ENCODE results near the gene URM1.
A peak's percentile ranks its signal among the peaks of the same experiment; 100 is the strongest.

Gene URM1

DNA sequence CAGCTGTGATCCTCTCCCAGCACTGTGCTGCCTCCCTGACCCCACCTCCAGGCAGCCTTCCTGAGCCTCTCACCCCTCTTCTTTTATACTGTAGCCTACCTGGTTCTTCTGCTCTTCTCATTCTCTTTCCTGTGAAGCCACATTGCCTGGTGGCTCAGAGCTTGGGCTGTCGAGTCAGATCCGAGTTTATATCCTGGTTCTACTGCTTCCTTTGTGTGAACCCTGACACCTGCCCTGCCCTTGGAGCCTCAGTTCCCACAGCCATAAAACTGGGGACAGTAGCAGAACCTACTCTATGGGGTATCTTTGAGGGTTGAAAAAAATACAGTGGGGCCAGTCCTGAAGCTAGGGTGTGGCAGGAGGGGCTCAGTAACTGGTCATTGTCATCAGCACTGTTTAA lies 22.0 kb upstream of the URM1 start:
- no peak for DNase-seq (ENCODE audit: low spot score)
- FAIRE-seq: no peak

DNA sequence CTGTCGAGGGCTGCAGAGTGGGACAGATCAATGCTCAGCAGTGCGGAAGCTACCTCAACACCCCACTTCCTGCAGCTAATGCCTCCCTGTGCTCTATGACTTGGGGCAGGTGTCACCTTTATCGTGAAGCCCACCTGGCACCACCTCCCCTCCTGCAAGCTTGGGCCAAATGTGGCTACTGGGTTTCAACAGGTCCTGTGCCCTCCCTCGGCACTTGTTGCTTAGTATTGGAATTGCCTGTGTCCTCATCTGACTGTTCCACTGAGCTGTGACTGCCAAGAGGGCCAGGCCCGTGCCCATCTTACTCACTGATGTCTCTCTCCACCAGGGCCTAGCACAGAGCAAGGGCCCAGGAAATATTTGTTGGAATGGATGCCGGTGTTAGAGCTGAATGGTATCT lies 21.4 kb upstream of the URM1 start:
- DNase-seq (ENCODE audit: low spot score) (no peak), FAIRE-seq (no peak)

DNA sequence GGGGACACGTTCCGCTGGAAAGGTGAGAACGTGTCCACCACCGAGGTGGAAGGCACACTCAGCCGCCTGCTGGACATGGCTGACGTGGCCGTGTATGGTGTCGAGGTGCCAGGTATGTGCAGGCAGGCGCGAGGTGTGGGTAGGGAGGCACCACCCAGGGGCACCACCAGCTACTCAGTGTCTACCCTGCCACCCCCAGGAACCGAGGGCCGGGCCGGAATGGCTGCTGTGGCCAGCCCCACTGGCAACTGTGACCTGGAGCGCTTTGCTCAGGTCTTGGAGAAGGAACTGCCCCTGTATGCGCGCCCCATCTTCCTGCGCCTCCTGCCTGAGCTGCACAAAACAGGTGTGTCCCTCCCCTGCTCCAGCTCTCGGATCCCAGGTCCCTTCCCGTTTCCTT lies 15.7 kb upstream of the URM1 start:
- no peak for DNase-seq (ENCODE audit: low spot score)
- no peak for FAIRE-seq

DNA sequence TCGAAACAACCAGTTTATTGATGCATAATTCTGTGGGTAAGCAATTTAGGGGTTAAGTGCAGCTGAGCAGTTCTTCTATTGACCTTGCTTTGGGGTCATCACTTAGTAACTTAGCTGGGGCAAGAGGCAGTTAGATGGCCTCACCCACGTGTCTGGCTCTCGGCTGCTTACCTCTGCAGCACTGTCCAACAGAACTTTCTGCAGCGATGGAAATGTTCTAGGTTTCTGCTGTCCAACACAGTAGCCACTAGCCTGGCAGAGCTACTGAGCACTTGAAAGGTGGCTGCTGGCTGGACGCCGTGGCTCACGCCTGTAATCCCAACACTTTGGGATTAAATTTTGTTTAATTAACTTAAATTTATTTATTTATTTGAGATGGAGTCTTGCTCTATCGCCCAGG lies 13.1 kb upstream of the URM1 start:
- DNase-seq (ENCODE audit: low spot score) (no peak), FAIRE-seq (no peak)

DNA sequence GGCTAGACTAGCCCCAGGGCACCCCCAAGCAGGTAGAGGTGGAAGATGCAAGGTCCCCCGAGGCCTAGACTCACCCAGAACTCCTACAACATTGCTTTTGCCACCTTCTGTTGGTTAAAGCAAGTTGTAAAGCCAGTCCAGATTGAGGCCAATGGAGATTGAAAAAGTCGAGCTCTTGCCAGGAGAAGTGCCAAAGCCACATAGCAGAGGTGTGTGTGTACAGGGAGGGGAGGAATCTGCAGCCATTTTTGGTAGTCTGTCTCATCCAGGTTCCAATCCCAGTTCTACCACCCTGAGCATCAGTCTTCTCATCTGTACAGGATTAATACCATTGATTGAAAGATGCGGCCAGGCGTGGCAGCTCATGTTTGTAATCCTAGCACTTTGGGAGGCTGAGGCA lies 12.3 kb upstream of the URM1 start:
- FAIRE-seq: no peak
- no peak for DNase-seq (ENCODE audit: low spot score)

DNA sequence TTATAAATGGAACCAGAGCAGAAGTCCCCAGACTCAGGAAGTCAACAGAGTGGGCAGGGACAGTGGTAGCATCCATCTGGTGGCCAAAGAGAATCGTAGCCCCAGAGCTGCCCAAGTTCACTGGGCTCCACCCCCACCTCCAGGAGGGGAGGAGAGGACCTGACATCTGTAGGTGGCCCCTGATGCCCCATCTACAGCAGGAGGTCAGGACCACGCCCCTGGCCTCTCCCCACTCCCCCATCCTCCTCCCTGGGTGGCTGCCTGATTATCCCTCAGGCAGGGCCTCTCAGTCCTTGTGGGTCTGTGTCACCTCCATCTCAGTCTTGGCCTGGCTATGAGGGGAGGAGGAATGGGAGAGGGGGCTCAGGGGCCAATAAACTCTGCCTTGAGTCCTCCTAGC lies 10.3 kb upstream of the URM1 start:
- no peak for FAIRE-seq
- DNase-seq (ENCODE audit: low spot score): no peak

DNA sequence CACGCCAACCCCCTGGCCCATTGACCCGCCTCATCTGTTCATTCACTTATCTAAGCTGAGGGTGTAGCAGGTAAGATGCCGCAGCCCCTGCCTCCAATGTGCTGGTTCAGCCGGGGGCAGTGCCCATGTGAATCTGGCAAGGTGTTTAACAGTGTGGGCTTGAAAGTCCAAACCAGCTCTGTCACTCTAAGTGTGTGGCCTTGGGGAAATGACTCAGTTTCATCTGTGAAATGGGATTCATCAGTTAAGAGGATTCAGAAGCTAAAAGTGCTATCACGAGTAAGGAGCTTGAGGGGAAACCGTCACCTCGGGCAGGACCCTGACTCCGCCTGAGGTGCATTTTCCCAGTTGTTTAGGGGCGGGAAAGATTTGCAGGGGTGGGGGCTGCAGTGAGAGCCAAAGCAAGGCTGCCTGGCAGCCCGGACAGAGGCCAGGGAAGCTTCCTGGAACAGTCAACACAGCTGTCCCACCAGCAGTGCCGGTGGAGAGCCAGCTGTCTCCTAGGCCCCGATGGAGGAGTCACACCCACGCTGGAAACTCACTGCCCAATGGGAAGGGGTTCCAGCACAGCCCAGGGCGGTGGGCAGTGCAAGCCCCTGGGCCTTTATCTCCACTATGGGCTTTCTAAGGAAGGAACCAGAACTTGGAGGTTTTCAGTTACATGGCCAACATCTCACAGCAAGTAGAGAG lies 9.7 kb upstream of the URM1 start:
- FAIRE-seq (no peak), DNase-seq (ENCODE audit: low spot score) (no peak)

DNA sequence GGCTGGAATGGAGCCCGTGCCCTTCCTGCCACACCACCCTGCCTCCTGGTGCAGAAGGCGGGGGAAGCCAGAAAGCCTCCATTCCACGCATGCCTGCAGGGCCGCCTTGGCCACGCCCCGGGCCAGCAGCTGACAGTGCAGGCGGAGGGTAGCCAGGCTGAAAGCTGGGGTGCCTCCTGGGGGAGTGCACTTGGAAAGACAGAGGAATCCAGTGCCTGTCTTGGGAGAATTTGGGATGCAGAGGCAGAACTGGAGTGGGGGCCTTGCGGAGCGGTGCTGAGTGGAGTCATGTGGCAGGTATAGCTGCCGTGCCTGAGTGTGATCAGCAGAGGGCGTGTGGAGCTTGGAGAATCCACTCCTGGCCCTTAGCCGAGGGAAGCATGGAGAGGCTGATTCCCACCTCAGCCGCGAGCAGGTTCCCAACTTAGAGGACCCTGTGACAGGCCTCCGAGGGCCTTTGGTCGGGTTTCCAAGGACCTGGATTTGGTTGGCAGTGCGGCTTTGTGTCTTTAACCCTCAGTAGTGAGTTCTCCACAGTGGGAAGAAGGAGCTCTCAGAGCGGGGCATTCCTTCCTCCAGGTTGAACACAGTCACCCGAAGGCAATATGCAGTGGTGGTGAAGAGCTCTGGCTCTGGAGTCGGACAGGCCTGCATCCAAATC lies 9.1 kb upstream of the URM1 start:
- peak; percentile 85 for DNase-seq (ENCODE audit: low spot score)
- FAIRE-seq: peak; percentile 42

DNA sequence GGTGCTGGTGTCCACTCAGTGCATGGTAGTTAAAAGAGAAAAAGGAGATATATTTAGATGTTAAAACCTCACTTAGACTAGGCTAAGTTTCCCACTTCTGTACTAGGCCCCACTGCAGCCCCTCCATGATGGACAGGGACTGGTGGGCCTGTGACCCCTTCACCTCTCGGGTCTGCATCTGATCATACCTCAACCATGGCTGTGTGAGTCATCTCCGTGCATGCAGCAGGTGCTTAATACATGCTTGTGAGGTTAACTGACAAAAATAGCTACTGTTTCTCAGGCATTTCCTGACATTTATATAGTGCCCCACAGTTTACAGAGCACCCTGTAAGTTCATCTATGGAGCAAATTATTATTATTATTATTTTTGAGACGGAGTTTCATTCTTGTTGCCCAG lies 8.4 kb upstream of the URM1 start:
- no peak for DNase-seq (ENCODE audit: low spot score)
- FAIRE-seq: no peak

DNA sequence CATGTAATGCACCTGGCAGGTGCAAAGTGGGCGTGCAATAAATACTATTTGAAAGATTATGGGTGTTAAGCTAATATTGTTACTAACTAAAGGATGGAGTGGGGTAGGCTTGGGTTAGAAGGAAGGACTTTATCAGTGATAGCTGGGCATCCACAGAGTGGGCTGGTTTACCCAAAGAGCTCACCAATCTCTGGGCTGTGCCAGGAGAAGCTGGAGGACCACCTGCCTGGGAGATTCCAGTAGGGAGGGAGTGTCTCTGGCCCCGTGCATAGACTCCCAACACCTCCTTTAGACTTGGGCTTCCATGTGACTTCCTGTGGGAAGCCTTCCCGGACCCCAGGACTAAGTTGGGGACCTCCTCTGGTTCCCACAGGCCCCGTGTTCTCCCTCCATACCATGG lies 5.6 kb upstream of the URM1 start:
- FAIRE-seq (no peak), DNase-seq (ENCODE audit: low spot score) (no peak)

DNA sequence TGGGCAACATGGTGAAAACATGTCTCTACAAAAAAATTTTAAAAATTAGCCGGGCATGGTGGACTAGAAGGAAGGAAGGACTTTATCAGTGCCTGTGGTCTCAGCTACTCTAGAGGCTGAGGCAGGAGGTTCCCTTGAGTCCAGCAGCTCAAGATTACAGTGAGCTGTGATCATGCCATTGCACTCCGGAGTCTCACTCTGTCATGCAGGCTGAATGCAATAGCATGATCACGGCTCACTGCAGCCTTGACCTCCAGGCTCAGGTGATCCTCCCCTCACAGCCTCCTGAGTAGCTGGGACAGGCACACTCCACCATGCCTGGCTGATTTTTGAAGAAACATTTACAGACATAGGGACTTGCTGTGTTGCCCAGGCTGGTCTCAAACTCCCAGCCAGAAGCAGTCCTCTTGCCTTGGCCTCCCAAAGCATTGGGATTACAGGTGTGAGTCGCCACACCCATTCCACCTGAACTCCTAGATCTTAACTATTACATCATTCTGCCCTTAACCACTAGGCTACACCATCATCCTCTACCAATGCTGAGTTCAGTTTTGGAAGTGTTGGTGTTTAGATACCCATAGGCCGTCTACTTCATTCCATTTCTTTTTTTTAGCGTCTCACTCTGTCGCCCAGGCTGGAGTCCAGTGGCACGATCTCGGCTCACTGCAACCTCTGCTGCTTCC lies 2.0 kb upstream of the URM1 start:
- FAIRE-seq: no peak
- no peak for DNase-seq (ENCODE audit: low spot score)

DNA sequence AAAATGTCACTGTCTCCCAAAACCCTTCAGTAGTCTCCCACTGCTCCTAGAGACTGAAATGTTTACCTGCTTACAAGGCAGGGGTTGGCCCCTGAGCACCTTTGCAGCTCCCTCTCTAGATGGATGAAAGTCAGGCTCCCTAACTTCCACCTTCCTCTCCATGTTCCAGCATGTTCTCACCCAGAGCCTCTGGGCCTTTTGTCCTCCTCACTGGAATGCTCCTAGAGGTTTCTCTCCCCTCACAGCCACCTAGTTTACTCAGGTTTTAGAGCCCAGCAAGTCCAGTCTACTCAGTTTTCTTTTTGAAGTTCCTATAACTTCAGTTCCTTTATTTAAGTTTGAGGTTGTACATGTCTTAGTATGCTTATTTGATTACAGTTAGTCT lies 815 bp upstream of the URM1 start:
- FAIRE-seq (no peak), DNase-seq (ENCODE audit: low spot score) (peak; percentile 11)

DNA sequence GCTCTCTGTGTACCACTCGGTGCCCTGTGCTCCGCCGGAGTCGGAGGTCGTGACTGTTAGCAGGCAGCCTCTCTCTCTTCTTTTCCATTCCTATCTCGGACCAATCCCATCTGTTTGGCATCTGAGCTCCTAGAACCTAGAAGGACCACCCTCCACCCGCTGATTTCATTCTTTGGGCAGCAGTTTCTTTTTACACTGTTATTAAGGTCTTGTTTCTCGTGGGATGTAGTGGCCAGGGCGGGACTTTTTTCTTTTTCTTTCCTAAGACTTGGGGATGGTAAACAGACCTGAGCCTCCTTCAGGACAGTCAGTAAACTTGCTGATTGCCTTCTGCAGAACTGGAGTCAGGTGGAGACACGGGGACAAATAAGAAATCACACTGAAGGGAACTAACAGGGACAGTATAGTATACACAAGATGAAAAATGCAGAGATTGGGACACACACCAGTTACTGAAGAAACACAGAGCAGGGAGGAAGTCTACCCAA lies 500 bp downstream of the URM1 start:
- DNase-seq (ENCODE audit: low spot score) (no peak), FAIRE-seq (no peak)

DNA sequence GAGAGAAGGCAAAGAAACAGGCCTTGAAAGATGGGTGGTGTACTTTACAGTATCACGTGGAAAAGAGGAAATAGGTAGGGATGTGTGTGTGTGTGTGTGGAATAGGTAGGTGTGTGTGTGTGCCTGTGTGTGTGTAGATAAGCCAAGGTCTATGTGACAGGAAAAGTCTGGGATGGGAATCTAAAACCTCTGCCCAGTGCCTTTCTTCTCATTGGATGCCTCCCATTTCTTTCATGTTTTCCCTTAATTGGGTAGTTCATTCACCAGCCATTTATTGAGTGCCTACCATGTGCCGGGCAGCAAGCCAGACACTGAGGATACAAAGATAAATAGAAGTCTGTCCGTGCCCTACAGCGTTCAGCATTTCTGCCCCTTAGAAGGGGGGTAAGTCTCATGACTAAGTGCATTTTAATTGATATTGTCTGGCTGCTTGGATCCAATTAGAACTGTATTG lies 1.0 kb downstream of the URM1 start:
- FAIRE-seq (no peak), DNase-seq (ENCODE audit: low spot score) (no peak)

DNA sequence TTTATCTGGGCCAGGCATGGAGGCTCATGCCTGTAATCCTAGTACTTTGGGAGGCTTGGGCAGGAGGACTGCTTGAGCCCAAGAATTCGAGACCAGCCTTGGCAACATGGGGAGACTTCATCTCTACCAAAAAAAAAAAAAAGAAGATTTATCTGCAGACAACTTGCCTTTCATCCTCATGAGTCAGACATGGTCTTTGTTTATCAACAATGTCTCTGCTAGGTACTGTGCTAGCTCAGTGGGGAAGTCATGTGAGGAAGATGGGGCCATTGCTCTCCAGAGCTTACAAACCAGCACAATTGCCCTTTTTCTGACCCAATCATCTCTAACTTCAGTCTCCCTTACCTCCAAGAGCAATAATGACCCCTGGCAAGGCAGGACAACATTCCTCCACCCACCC lies 1.6 kb downstream of the URM1 start:
- no peak for FAIRE-seq
- DNase-seq (ENCODE audit: low spot score): no peak

DNA sequence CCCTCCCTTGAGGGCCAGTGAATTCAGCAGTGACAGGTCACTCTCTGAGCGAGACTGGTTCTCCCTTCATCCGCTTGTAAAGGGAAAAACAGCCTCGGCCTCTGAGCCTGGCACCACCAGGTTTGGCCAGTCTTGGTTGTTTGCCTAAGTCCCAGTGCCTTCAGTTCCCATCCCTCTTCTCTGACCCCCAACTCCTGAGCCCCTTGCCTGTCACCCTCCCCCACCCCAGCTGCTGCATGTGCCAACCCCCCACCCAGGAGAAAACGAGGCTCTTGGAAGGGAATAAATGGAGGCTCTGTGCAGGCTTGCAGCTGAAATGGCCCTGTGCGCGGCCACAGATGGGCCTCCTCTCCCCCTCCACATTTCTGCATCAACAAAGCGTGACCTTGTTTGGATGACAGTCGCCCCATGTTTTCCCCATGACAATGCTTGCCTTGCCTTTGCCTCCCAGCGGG lies 3.1 kb downstream of the URM1 start:
- DNase-seq (ENCODE audit: low spot score): no peak
- no peak for FAIRE-seq

DNA sequence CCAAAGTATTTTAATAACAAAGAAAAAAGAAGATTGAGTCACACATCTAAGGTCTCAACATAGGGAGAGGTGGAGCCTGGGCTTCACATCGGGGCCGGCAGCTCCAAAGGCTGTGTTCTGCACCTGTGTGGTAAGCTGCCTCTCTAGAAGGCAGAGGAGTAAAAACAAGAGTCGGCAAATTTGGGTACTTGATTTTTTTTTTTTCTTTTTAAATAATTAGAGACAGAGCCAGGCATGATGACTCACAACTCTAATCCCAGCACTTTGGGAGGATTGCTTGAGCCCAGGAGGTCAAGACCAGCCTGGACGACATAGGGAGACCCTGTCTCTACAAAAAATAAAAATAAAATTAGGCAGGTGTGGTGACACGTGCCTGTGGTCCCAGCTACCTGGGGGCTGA lies 4.7 kb downstream of the URM1 start:
- FAIRE-seq (no peak), DNase-seq (ENCODE audit: low spot score) (no peak)

DNA sequence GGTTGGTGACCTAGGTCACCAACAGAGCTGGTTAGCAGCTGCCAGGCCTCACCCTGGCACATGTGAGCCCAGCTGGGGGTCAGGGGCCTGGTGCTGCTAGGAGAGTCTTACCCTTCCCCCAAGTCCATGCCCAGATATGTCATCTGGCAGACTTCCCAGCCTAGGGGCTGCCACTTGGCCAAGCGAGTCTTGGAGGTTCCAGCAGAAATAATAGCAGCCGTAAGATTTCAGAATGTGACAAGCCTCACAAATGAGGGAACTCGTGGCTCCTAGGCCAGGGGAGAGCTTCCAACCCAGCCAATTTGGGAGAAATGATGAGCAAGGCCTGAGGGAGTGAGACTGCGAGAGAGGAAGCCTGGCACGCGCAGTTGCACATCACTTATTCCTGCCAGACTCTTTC lies 11.1 kb downstream of the URM1 start:
- DNase-seq (ENCODE audit: low spot score) (no peak), FAIRE-seq (no peak)

DNA sequence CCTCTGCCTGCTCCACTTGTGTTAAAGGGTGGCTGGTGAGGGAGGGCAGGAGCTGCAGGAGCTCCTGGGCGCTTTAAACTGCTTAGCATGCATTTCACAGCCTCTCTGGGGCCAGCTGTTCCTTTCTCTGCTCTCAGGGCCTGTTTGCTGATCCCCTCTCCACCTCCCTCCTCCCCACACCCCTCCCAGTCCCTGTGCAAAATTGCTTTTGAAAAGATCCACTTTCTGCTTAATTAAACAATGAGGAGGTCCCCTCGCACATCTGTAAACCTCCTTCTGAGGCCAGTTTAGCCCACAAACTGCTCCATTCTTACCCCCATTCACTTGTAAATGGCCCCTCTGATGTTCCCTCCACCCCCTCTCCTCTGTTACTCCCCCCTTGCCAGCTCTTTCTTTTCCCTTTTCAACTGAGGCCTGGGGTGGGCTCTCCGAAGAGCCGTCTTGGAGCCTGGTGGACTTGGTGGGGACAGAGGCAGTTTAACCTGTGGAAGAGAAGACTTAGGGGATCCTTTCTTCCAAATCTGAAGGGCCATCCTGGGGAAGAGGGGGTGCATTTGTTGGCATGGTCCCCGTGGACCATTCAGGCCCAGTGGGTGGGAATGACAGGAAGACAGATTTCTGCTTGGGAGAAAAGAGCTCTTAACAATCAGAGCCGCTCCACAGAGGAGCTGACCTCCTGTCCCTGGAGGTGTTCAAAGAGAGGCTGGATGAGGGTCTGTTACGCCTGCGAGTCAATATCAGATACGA lies 12.0 kb downstream of the URM1 start:
- FAIRE-seq (no peak), DNase-seq (ENCODE audit: low spot score) (no peak)

DNA sequence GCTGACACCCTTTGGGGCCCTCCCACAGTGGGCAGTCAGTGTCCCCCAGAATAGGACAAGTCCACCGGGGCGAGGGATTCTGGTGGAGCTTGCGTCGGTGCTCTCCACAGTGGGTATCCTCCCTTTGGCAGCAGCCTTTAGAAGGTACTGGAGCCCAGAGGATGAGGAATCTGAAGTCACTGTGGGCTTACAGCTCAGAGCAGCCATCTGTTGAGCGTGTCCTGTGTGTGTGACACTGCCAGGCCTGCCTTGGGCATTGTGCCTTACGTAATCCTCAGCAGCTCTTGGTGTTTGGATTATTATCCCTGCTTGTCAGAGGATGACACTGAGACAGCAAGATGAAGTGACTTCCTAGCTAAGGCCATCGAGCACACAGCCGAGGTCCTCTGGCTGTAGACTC lies 12.6 kb downstream of the URM1 start:
- no peak for DNase-seq (ENCODE audit: low spot score)

DNA sequence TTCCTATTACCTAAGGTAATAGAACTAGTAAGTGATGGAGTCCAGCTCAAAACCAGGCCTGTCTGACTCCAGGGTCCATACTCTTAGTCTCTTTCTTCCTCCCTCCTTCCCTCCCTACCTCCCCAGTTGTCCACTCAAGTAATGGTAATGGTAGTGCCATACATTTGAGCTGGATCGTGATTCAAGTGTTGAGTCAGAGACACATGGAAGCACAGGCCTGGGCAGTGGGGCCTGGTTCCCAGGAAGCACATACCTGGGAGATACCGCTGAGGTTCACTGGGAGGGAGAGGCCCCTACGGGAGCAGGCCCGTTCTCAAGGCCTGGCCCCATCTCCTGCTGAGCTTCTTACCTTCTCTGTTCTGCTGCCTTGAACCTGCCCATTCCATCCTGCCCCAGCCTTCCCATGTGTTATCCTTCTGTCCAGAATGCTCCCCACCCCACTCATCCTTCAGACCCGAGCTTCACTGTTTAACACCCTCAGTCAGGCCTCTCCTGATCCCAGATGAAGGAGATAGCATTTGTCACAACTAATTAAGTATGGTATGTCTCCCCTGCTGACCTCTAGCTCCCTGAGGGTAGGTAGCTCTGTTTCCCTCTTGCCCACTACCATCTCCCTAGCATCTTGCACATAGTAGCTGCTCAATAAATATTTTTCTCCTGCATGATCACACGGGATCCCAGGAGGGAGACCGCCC lies 13.8 kb downstream of the URM1 start:
- FAIRE-seq: no peak
- no peak for DNase-seq (ENCODE audit: low spot score)

More for the DNA sequence above, 12.6 kb downstream of the URM1 start:
- FAIRE-seq: no peak

All from urothelium cell line (cell line).